ENCODE measurements around the gene RAD54L. TPM values are rescaled to one million over a fixed set of nuclear protein-coding genes. Genes with fewer than 3 reads are reported as not detected.

Gene RAD54L
- total and polyA plus RNA-seq, 2 of the 4 experiments (the other 2 are of a cell fraction), result 4.8 to 10.6 TPM

GRCh38 chr1:46309401-46310159 is 62.0 kb downstream of the RAD54L start:
- Histone ChIP-seq H4K8ac (ENCODE audit: low read depth in 2 of 2, low read length in 2 of 2) (no peak overlapping the region), H3K79me1 (ENCODE audit: low read depth in 1 of 2, low read length in 2 of 2) (peaks cover 12 to 25% of the 10 kb centered on the region in 2 experiments), H3K27ac (ENCODE audit: insufficient read depth, low read length) (no peak overlapping the region), H3K4ac (ENCODE audit: low read depth, low read length) (no peak overlapping the region), H3K9ac (ENCODE audit: low read depth, low read length) (no peak overlapping the region), H2AFZ (replicated peaks; ENCODE audit: low read length, poor library complexity) (no peak overlapping the region), H4K20me1 (ENCODE audit: insufficient read depth, low read length) (peaks cover 18% of the 10 kb centered on the region), H4K5ac (ENCODE audit: low read depth, low read length) (no peak overlapping the region), H3K14ac (replicated peaks; ENCODE audit: low read depth, low read length) (no peak overlapping the region), H3K36me3 (ENCODE audit: control insufficient read depth, insufficient read depth, low read length) (peaks cover 41% of the 10 kb centered on the region), H4K91ac (ENCODE audit: insufficient read depth, low read depth, low read length) (no peak overlapping the region), H3K27me3 (ENCODE audit: control insufficient read depth, insufficient read depth, low read length) (no peaks in the 10 kb centered on the region), H3K4me2 (ENCODE audit: low read depth, low read length) (no peak overlapping the region), H2AK9ac (replicated peaks; ENCODE audit: low read depth, low read length, poor library complexity) (no peak overlapping the region), H3K18ac (ENCODE audit: low read depth, low read length) (no peak overlapping the region), H3K9me3 (ENCODE audit: control insufficient read depth, insufficient read depth, low read length) (no peaks in the 10 kb centered on the region), H2AK5ac (ENCODE audit: low read depth, low read length) (no peak overlapping the region), H2BK20ac (ENCODE audit: low read depth, low read length) (no peak overlapping the region), H2BK5ac (ENCODE audit: low read depth, low read length, poor library complexity, severe bottlenecking) (no peak overlapping the region), H3K23ac (ENCODE audit: low read depth, low read length) (no peak overlapping the region), H2BK120ac (ENCODE audit: low read depth, low read length) (no peak overlapping the region), H3K56ac (ENCODE audit: extremely low read depth, insufficient read depth, low read length) (no peak overlapping the region), H3K9me1 (ENCODE audit: insufficient read depth, low read length) (no peaks in the 10 kb centered on the region), H3K4me1 (ENCODE audit: control insufficient read depth, insufficient read depth, low read length) (no peaks in the 10 kb centered on the region), H2BK15ac (ENCODE audit: low read depth, low read length) (no peak overlapping the region), H3K4me3 (ENCODE audit: insufficient read depth, low read depth, low read length) (no peak overlapping the region)
- WGBS, 2 experiments (ENCODE audit: extremely low coverage in 2 of 2, insufficient read length in 1 of 2), result 100% methylated on average over 4 of the region's 16 CpGs; no CpG with 5 or more reads in 1 of the 2 experiments
- POLR2A ChIA-PET (ENCODE audit: unreplicated experiment), result no interaction called here
- DNase-seq, result no peak
- CTCF ChIA-PET, result interaction anchor here (0.6 kb wide), 1 partner anchor 318 kb away, joined by 3 read pairs; no protein-coding TSS in a partner anchor
- intact Hi-C loops (cut with micrococcal nuclease) (no loop called here), in situ Hi-C loops (cut with MboI; ENCODE audit: low sequenced_read_pairs) (no loop called here), dilution Hi-C loops (cut with HindIII; ENCODE audit: low sequenced_read_pairs, unreplicated experiment) (no loop called here)
- TF ChIP-seq USF2 (IDR thresholded peaks at IDR 0.05; ENCODE audit: low read depth, low read length), result no peak
- TF ChIP-seq SMC3 (IDR thresholded peaks at IDR 0.05; ENCODE audit: low read depth, low read length), result no peak
- no peak for TF ChIP-seq POLR2A (IDR thresholded peaks at IDR 0.05; ENCODE audit: low read depth, low read length)
- TF ChIP-seq CTCF (conservative IDR thresholded peaks at IDR 0.05; ENCODE audit: low read depth, low read length), result no peak
- TF ChIP-seq CHD1 (IDR thresholded peaks at IDR 0.05; ENCODE audit: low read depth, low read length), result no peak
- no peak for TF ChIP-seq RCOR1 (IDR thresholded peaks at IDR 0.05; ENCODE audit: insufficient replicate concordance, low read length)
- TF ChIP-seq MAZ (IDR thresholded peaks at IDR 0.05; ENCODE audit: borderline replicate concordance, low read depth, low read length), result no peak
- TF ChIP-seq ELK1 (IDR thresholded peaks at IDR 0.05; ENCODE audit: borderline replicate concordance, low read depth, low read length), result no peak
- TF ChIP-seq CEBPB (IDR thresholded peaks at IDR 0.05; ENCODE audit: low read depth, low read length), result no peak
- no peak for TF ChIP-seq MAFK (IDR thresholded peaks at IDR 0.05; ENCODE audit: low read depth, low read length)
- no peak for TF ChIP-seq FOS (IDR thresholded peaks at IDR 0.05; ENCODE audit: low read depth, low read length)
- TF ChIP-seq NFE2L2 (IDR thresholded peaks at IDR 0.05; ENCODE audit: low read depth, low read length), result no peak
- no peak for TF ChIP-seq RFX5 (IDR thresholded peaks at IDR 0.05; ENCODE audit: low read depth, low read length)
- TF ChIP-seq RAD21 (IDR thresholded peaks at IDR 0.05; ENCODE audit: low read length), result no peak
- TF ChIP-seq BHLHE40 (IDR thresholded peaks at IDR 0.05; ENCODE audit: low read depth, low read length), result no peak
- no peak for TF ChIP-seq MXI1 (IDR thresholded peaks at IDR 0.05; ENCODE audit: borderline replicate concordance, low read depth, low read length)
- no TSS peak for BruUV-seq (replicated peaks)
- no peak for ATAC-seq (ENCODE audit: low read depth)
